OCI-LY7 (cell line): ENCODE results near the gene CACNA2D4.

Experiments used
- EZH2phosphoT487 ChIP-seq: fragments of 200-600 bp; sonication (generic); IDR thresholded peaks from 2 replicates; pipeline ENCODE4 v1.6.1; 2018; ENCODE audit warnings: low read depth, borderline replicate concordance, mild to moderate bottlenecking, mixed run types, antibody characterized with exemption, low read length, moderate library complexity, mixed read lengths
- TF ChIP-seq, protein P1 (sequence below): fragments of 200-600 bp; sonication (generic); conservative IDR thresholded peaks from 2 replicates; pipeline ENCODE4 v1.5.1; 2014; ENCODE audit warnings: mild to moderate bottlenecking, antibody characterized with exemption, low read length, moderate library complexity, mixed read lengths

DNA sequence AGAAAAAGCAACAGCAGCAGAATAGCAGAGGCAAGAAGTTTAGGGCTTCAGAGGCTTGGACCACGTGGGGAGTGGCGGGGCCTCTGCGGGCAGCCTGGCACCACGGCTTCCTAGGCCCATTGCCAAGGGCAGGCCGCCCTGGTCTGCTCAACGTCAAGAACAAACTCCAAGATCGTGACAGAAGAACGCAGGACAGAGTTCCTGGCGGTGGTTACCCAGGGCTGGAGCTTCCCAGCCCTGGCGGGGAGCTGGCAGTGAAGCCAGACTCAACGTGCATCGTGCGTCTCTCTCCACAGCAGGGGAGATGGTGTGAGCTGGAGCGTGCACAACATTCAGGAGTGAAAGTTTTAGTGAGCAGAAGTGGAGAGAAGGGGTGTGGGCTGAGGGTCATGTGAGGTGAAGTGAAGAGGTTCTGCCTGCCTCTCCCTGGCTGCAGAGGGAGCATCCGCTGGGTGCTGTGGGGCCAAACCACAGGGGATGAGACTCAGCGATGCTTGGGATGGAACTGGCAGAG, 13.9 kb upstream of the CACNA2D4 start:
- TF ChIP-seq, protein P1, sequence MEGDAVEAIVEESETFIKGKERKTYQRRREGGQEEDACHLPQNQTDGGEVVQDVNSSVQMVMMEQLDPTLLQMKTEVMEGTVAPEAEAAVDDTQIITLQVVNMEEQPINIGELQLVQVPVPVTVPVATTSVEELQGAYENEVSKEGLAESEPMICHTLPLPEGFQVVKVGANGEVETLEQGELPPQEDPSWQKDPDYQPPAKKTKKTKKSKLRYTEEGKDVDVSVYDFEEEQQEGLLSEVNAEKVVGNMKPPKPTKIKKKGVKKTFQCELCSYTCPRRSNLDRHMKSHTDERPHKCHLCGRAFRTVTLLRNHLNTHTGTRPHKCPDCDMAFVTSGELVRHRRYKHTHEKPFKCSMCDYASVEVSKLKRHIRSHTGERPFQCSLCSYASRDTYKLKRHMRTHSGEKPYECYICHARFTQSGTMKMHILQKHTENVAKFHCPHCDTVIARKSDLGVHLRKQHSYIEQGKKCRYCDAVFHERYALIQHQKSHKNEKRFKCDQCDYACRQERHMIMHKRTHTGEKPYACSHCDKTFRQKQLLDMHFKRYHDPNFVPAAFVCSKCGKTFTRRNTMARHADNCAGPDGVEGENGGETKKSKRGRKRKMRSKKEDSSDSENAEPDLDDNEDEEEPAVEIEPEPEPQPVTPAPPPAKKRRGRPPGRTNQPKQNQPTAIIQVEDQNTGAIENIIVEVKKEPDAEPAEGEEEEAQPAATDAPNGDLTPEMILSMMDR, result no peak
- TF ChIP-seq EZH2phosphoT487, result no peak
